Measurements from ENCODE around the gene ARID3B. TPM values are rescaled to one million over a fixed set of nuclear protein-coding genes. Genes with fewer than 3 reads are reported as not detected.
A peak's percentile ranks its signal among the peaks of the same experiment; 100 is the strongest.
"Not testable (repeated sequence)": the region's sequence is repeated elsewhere in the genome, so short reads cannot be mapped to it uniquely, and the experiment has no call there.

ARID3B gene
- total RNA-seq, 2 donors from 2014 or later = 2.9 to 22.4 TPM

GRCh38 chr15:74537736-74538135 lies 3.3 kb upstream of the ARID3B start:
- Histone ChIP-seq H3K36me3 (replicated peaks in 1 of 2; ENCODE audit: insufficient read depth in 1 of 2, low read depth in 2 of 2) (no peaks in the 10 kb centered on the region), H3K9me3 (no peaks in the 10 kb centered on the region), H3K27ac (no peak overlapping the region), H3K27me3 (no peaks in the 10 kb centered on the region), H3K4me3 (no peak overlapping the region), H3K4me1 (peaks cover 24% of the 10 kb centered on the region)
- no peak for TF ChIP-seq POLR2A (IDR thresholded peaks at IDR 0.05)
- TF ChIP-seq, protein P1, sequence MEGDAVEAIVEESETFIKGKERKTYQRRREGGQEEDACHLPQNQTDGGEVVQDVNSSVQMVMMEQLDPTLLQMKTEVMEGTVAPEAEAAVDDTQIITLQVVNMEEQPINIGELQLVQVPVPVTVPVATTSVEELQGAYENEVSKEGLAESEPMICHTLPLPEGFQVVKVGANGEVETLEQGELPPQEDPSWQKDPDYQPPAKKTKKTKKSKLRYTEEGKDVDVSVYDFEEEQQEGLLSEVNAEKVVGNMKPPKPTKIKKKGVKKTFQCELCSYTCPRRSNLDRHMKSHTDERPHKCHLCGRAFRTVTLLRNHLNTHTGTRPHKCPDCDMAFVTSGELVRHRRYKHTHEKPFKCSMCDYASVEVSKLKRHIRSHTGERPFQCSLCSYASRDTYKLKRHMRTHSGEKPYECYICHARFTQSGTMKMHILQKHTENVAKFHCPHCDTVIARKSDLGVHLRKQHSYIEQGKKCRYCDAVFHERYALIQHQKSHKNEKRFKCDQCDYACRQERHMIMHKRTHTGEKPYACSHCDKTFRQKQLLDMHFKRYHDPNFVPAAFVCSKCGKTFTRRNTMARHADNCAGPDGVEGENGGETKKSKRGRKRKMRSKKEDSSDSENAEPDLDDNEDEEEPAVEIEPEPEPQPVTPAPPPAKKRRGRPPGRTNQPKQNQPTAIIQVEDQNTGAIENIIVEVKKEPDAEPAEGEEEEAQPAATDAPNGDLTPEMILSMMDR (IDR thresholded peaks at IDR 0.05) = no peak
- no peak for DNase-seq
- ATAC-seq = no peak
- intact Hi-C loops (cut with DNase I) = loop anchor here (10.0 kb wide), 1 partner anchor 73 kb away; the partner anchor contains the start of gene UBL7
- 91 to 92% methylated on average over 1 of the region's 1 CpG for WGBS, 2 donors

DNA sequence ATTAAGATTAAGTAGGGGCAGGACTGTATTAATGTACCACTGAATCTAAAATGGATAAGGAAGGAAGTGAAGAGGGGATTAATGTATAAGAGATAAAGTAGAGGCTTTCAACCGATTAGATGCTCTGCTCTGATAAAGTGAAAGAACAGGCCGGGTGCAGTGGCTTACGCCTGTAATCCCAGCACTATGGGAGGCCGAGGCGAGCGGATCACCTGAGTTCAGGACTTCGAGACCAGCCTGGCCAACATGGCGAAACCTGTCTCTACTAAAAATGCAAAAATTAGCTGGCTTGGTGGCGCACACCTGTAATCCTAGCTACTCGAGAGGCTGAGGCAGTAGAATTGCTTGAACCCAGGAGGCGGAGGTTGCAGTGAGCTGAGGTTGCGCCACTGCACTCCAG lies 1.5 kb upstream of the ARID3B start:
- ATAC-seq; DNase-seq; H3K27ac ChIP-seq; H3K4me3 ChIP-seq; H3K36me3 ChIP-seq (replicated peaks in 1 of 2; ENCODE audit: insufficient read depth in 1 of 2, low read depth in 2 of 2); H3K27me3 ChIP-seq; H3K9me3 ChIP-seq: not testable (repeated sequence)
- intact Hi-C loops (cut with DNase I) = loop anchor here (10.0 kb wide), 1 partner anchor 75 kb away; the partner anchor contains the start of gene UBL7
- WGBS, 2 donors = 85 to 86% methylated on average over 12 of the region's 12 CpGs
- H3K4me1 ChIP-seq = peaks cover 32% of the 10 kb centered on the region

DNA sequence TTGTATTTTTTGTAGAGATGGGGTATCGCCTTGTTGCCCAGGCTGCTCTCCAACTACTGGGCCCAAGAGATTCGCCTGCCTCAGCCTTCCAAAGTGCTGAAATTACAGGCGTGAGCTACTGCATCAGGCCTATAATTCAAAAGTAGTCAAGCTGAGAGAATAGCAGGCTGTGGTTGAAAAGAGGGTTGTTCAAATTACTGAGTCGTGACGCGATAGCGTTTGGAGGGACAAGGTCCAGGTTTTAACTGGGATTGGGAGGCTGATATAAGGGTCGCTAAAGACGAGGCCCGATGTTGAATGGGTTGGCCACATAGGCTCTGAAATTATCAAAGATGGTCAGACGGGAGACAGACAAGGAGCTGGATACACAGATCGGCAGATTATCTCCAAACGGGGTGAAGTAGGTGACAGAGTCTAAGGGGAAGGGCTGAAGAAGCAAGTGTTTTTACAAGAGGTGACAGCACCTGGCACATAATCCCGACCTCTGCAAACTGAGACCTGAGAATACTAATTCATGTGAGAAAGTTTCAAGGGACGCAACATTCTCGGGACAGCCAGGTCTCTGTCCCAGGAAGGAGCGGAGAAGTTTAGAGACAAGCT lies 759 bp upstream of the ARID3B start:
- Histone ChIP-seq H3K4me1 (peaks cover 34% of the 10 kb centered on the region), H3K36me3 (replicated peaks in 1 of 2; ENCODE audit: insufficient read depth in 1 of 2, low read depth in 2 of 2) (no peaks in the 10 kb centered on the region), H3K9me3 (no peaks in the 10 kb centered on the region), H3K27me3 (no peaks in the 10 kb centered on the region), H3K27ac (peak overlapping the region; percentile 52 to 84 (median 64)), H3K4me3 (peak overlapping the region; percentile 56 to 62)
- TF ChIP-seq POLR2A (IDR thresholded peaks at IDR 0.05) = no peak
- TF ChIP-seq, protein P1 (IDR thresholded peaks at IDR 0.05) = no peak
- DNase-seq (no peak), ATAC-seq (no peak)
- 5 to 8% methylated on average over 17 of the region's 17 CpGs for WGBS, 2 donors
- intact Hi-C loops (cut with DNase I) = loop anchor here (10.0 kb wide), 1 partner anchor 155 kb away; the partner anchor contains the start of gene EDC3

- 1 to 2% methylated on average over 21 of the region's 21 CpGs for WGBS, 2 donors
- Histone ChIP-seq H3K4me3 (peak overlapping the region; percentile 80 to 83), H3K4me1 (peaks cover 48% of the 10 kb centered on the region), H3K36me3 (replicated peaks in 1 of 2; ENCODE audit: insufficient read depth in 1 of 2, low read depth in 2 of 2) (no peaks in the 10 kb centered on the region), H3K27me3 (no peaks in the 10 kb centered on the region), H3K27ac (peak overlapping the region; percentile 39 to 86 (median 75)), H3K9me3 (no peaks in the 10 kb centered on the region)
- ATAC-seq (no peak), DNase-seq (peak; percentile 26 to 41 (median 34))
- intact Hi-C loops (cut with DNase I) = loop anchor here (10.0 kb wide), 1 partner anchor 153 kb away; the partner anchor contains the start of gene EDC3
- no peak for TF ChIP-seq POLR2A (IDR thresholded peaks at IDR 0.05)
- TF ChIP-seq, protein P1 (IDR thresholded peaks at IDR 0.05) = no peak
Observed at GRCh38 chr15:74541494-74542165, 610 bp downstream of the ARID3B start.

- H3K4me1 ChIP-seq = peaks cover 51% of the 10 kb centered on the region
Observed at GRCh38 chr15:74542166-74543042, 1.4 kb downstream of the ARID3B start.

More at GRCh38 chr15:74542166-74543042, 1.4 kb downstream of the ARID3B start:
- Histone ChIP-seq H3K4me3 (no peak overlapping the region), H3K36me3 (replicated peaks in 1 of 2; ENCODE audit: insufficient read depth in 1 of 2, low read depth in 2 of 2) (no peaks in the 10 kb centered on the region), H3K27me3 (no peaks in the 10 kb centered on the region), H3K9me3 (no peaks in the 10 kb centered on the region), H3K27ac (no peak overlapping the region)
- intact Hi-C loops (cut with DNase I) = loop anchor here (10.0 kb wide), 1 partner anchor 152 kb away; the partner anchor contains the start of gene EDC3
- no peak for DNase-seq
- ATAC-seq = no peak
- no peak for TF ChIP-seq POLR2A (IDR thresholded peaks at IDR 0.05)
- TF ChIP-seq, protein P1 (IDR thresholded peaks at IDR 0.05) = no peak
- 52% methylated on average over 8 of the region's 8 CpGs for WGBS, 2 donors
